HepG2 (cell line): ENCODE measurements around the gene COX4I2.

Experiments
- PAF1 ChIP-seq: IDR thresholded peaks from 2 replicates; pipeline ENCODE4 v1.6.1; 2016; ENCODE audit warnings: missing genetic modification reagents, missing compliant biosample characterization
- ZFY ChIP-seq: sonication (generic); formaldehyde crosslinking; IDR thresholded peaks from 2 replicates; pipeline ENCODE4 v1.4.0; 2020; ENCODE audit warnings: missing genetic modification reagents

DNA sequence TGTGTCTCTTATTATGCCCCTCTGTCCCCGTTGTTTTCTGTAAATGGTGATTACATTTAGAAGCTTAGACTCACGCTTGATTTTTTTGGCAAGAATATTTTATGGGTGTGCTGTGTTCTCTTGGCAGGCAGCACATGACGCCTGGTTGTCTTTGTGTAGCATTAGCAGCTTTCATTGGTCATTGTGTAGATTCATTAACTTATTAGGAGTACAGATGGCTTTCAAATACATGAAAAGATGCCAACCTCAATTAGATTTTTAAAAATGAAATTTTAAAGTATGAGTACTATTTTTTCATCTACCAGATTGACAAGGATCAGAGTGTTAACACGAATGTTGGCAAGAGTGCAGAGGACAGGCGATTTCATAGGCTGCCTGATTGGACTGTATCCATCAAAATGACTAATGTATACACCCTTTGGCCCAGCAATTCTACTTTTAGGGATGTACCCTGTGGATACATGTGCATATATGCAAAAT, 15.2 kb downstream of the COX4I2 start:
- TF ChIP-seq ZFY (no peak), PAF1 (CRISPR knock-in tag) (no peak)
